Small intestine (tissue), 7 donors: ENCODE results near the gene STXBP6. TPM values are rescaled to one million over a fixed set of nuclear protein-coding genes. Genes with fewer than 3 reads are reported as not detected.

Experiments
- DNase-seq, 2 donors: peaks; one replicate each; pipeline versions ENCODE4 v3.0.0 to v3.0.0-alpha.2; 2013
- FAIRE-seq: peaks from 2 replicates; lab custom pipeline; 2012; peaks lifted over from hg19 to GRCh38; lab: Jason Lieb, UNC
- H3K27ac ChIP-seq, 3 donors: one replicate each; pipeline ENCODE4 v1.5.1; 2013; ENCODE audit warnings: low read length in 2 of 3, mild to moderate bottlenecking in 2 of 3, control low read depth in 1 of 3, inconsistent platforms in 1 of 3, low read depth in 1 of 3, moderate library complexity in 1 of 3
- H3K27me3 ChIP-seq, 3 donors: one replicate each; pipeline ENCODE4 v1.6.1; 2013; ENCODE audit warnings: low read length in 3 of 3, inconsistent platforms in 1 of 3; ENCODE audit not compliant: control insufficient read depth in 3 of 3, insufficient read depth in 3 of 3
- H3K36me3 ChIP-seq, 3 donors: one replicate each; pipeline ENCODE4 v1.6.1; 2013; ENCODE audit warnings: low read length in 3 of 3, inconsistent platforms in 1 of 3, low read depth in 1 of 3, mild to moderate bottlenecking in 1 of 3, moderate library complexity in 1 of 3; ENCODE audit not compliant: control insufficient read depth in 3 of 3, insufficient read depth in 2 of 3
- H3K4me1 ChIP-seq, 3 donors: one replicate each; pipeline ENCODE4 v1.6.1; 2013; ENCODE audit warnings: low read length in 2 of 3, inconsistent platforms in 1 of 3, low read depth in 1 of 3, mild to moderate bottlenecking in 1 of 3, moderate library complexity in 1 of 3; ENCODE audit not compliant: control insufficient read depth in 3 of 3, insufficient read depth in 2 of 3
- H3K4me3 ChIP-seq, 3 donors: one replicate each; pipeline ENCODE4 v1.5.1; 2013; ENCODE audit warnings: low read length in 3 of 3, control low read depth in 1 of 3, inconsistent platforms in 1 of 3, low read depth in 1 of 3, mild to moderate bottlenecking in 1 of 3, moderate library complexity in 1 of 3
- H3K9me3 ChIP-seq, 2 donors: one replicate each; pipeline ENCODE4 v1.6.1; 2013; ENCODE audit warnings: low read depth in 1 of 2, low read length in 1 of 2; ENCODE audit not compliant: control insufficient read depth in 2 of 2, insufficient read depth in 1 of 2
- WGBS, 3 donors: extraction: QIAGEN DNeasy Blood & Tissue Kit; methylation state at CpG; one replicate each; pipeline ENCODE4 v1.1.7; 2013; 5-methylcytosine and 5-hydroxymethylcytosine counted together
- polyA plus RNA-seq, 4 donors: library from polyadenylated mRNA; stranded (reverse) in 3 of 4; unstranded in 1 of 4; fragments of 200-250 nt in 3 of 4; fragments of 120-200 nt in 1 of 4; gene quantifications; one replicate each; pipeline versions ENCODE4 v1.2.1 to v1.2.3, GENCODE V29; 2013
- donor health status: healthy with polysubstance abuse.
- donor health status: control.
- donor health status: control.
- donor health status: Bipolar disorder and iron deficiency.
- donor health status: healthy.

The STXBP6 gene
- polyA plus RNA-seq, 4 donors = 12.7 to 53.7 (median 24.0) TPM

DNA sequence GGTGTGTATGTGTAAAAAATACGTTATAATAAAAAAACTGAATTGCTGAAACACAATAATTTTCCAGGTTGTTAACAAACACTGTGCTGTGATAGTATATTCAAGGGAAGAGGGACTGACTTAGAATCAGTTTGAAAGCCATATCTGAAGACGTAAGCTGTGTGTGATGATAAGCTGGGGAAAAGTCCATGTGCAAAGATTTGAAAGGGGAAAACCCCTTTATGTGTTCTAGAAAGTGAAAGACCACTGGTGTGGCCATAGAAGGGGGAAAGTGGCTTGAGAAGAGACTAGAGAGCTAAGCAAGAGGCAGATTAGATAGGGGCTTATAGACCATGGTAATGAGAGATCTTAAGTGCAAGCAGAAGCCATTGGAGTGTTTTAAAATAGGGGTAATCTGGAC lies 220.1 kb downstream of the STXBP6 start:
- DNase-seq = peak; percentile 56
- Histone ChIP-seq H3K9me3 (no peaks in the 10 kb centered on the region), H3K4me1 (peaks cover 2 to 5% (median 2%) of the 10 kb centered on the region in 3 donors), H3K36me3 (peaks cover 0 to 3% (median 0%) of the 10 kb centered on the region in 3 donors), H3K27ac (peak overlapping the region in 1 of 3 donors; percentile 13), H3K4me3 (no peak overlapping the region), H3K27me3 (no peaks in the 10 kb centered on the region)
- no peak for FAIRE-seq
- WGBS, 3 donors = 13 to 33% (median 17%) methylated on average over 2 of the region's 2 CpGs

DNA sequence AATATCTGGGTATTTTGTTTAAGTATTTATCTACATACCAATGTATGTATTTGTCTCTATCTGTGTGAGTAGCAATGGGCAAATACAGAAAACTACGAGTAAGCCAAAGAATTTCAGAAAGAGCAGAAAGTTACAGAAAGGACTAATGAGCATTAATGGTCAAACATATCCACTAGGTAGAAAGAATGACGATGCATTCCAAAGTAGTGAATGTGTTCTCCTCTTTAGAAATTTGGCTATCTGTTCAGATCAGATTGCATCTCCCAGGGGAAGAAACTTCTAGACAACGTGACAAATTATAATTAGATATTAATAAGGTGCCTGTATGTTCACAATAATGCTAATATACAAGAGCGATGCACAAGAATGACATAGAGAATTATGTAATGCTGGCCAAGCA lies 221.5 kb downstream of the STXBP6 start:
- 84 to 89% (median 88%) methylated on average over 4 of the region's 4 CpGs for WGBS, 3 donors
- Histone ChIP-seq H3K36me3 (peaks cover 0 to 3% (median 0%) of the 10 kb centered on the region in 3 donors), H3K9me3 (no peaks in the 10 kb centered on the region), H3K4me3 (no peak overlapping the region), H3K27me3 (no peaks in the 10 kb centered on the region), H3K27ac (no peak overlapping the region), H3K4me1 (peaks cover 2 to 5% (median 2%) of the 10 kb centered on the region in 3 donors)
- FAIRE-seq (no peak), DNase-seq (no peak)

DNA sequence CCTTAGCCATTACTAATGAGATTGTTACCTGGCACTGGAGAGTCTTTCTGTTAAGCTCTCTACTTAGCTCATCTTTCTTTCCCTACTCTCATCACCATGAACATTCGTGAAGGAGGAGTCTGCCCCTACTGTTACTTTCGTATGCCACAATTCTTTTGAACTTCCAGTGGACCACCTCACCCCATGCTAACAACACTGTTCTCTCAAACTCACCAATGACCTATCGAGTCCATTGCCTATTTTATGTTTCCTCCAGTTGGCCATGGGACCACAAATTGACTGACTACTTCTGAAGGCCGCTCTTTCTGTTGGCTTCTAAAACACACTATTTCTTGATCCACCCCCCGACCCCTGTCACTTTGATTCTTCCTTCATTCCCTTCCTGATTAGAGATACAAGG lies 223.6 kb downstream of the STXBP6 start:
- no peak for FAIRE-seq
- peaks cover 0 to 3% (median 0%) of the 10 kb centered on the region in 3 donors for H3K36me3 ChIP-seq
- no peak overlapping the region for H3K27ac ChIP-seq
- WGBS, 3 donors = 80 to 88% (median 82%) methylated on average over 5 of the region's 5 CpGs
- no peak overlapping the region for H3K4me3 ChIP-seq
- no peaks in the 10 kb centered on the region for H3K9me3 ChIP-seq
- no peaks in the 10 kb centered on the region for H3K27me3 ChIP-seq
- DNase-seq = no peak
- H3K4me1 ChIP-seq = peaks cover 2 to 9% (median 2%) of the 10 kb centered on the region in 3 donors

DNA sequence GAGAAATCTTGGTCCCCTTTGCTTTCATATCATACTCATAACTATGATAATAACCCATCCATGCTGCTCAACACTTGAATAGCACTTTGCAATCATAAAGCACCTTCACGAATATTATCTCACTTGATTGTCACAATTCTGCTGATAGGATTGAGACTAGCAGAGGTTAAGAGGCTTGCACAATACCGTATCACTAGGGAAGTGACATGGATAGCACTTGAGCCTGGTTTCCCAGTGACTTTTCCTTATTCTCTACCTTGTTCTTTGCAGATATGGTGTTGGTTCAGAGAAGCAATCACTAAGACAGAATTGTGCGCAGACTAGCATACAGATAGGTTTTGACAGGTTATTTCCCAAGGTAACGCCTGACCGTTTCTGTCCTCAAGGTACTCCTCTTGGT lies 229.3 kb downstream of the STXBP6 start:
- Histone ChIP-seq H3K4me3 (no peak overlapping the region), H3K36me3 (peaks cover 0 to 8% (median 0%) of the 10 kb centered on the region in 3 donors), H3K9me3 (no peaks in the 10 kb centered on the region), H3K4me1 (peaks cover 0 to 53% (median 26%) of the 10 kb centered on the region in 3 donors), H3K27ac (peak overlapping the region in 1 of 3 donors; percentile 65), H3K27me3 (no peaks in the 10 kb centered on the region)
- FAIRE-seq (no peak), DNase-seq (peak; percentile 71 to 75)
- 48 to 66% (median 66%) methylated on average over 5 of the region's 5 CpGs for WGBS, 3 donors

DNA sequence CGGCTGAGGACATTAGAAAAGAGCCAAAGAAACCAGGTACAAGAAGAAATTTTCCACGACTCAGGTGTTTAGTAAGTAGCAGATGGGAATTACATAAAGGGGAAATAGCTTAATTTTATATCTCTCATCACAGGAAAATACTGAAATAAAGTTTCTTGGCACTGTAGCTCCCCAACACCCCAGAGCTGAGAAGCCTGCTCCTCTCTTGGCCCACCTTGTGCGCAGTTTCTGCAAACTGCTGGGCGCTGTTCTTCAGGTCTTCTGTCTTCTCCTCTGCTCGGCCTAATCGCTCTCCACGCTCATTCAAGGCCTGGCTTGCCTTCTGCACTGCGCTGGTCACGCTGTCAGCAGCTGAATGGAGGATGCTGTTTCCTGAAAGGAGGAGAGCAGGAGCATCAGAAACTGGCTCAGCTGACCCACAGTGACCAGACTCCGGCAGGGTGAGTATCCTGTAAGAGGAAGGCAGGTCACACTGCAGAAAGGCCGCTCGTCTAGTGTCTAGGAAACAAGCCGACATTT lies 231.1 kb downstream of the STXBP6 start:
- DNase-seq (no peak), FAIRE-seq (no peak)
- Histone ChIP-seq H3K4me3 (no peak overlapping the region), H3K4me1 (peaks cover 7 to 68% (median 29%) of the 10 kb centered on the region in 3 donors), H3K27ac (peak overlapping the region; percentile 63 to 94 (median 77)), H3K9me3 (no peaks in the 10 kb centered on the region), H3K27me3 (no peaks in the 10 kb centered on the region), H3K36me3 (peaks cover 0 to 10% (median 0%) of the 10 kb centered on the region in 3 donors)
- 48 to 79% (median 70%) methylated on average over 13 of the region's 13 CpGs for WGBS, 3 donors

DNA sequence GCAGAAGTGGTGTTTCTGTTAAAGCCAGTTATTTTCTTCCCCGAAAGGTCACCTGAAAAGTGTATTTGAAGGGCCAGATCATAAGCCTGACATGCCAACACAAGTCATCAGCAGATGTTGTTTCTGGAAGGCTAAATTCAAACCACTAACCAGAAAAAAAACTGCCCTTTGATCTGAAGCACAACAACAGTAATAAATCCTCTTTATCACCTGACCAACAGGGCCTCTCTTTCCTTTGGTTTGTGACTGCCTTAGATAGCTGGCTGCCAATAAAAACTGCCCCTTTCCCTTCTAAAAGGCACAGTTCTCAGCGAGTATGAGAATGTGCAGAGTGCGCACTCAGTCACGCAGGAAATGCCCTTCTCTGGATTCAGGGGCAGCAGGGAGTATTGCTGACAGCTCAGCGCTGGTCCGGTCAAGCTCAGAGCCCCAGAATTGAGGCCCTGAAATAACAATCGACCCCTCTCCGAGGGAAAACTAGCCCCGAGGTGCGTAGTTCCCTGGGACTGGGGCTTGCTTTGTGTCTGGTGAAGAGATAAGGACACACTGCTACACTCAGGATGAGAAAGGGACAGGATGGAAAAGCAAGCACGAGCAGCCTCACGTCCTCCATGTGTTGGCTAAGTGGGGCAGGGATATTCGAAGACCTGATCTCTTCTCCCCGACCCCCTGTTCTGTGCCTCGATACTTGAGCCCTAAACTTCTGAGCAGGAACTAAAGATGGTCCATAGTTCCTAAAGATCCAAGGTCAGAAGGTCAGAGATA lies 231.7 kb downstream of the STXBP6 start:
- no peak for FAIRE-seq

DNA sequence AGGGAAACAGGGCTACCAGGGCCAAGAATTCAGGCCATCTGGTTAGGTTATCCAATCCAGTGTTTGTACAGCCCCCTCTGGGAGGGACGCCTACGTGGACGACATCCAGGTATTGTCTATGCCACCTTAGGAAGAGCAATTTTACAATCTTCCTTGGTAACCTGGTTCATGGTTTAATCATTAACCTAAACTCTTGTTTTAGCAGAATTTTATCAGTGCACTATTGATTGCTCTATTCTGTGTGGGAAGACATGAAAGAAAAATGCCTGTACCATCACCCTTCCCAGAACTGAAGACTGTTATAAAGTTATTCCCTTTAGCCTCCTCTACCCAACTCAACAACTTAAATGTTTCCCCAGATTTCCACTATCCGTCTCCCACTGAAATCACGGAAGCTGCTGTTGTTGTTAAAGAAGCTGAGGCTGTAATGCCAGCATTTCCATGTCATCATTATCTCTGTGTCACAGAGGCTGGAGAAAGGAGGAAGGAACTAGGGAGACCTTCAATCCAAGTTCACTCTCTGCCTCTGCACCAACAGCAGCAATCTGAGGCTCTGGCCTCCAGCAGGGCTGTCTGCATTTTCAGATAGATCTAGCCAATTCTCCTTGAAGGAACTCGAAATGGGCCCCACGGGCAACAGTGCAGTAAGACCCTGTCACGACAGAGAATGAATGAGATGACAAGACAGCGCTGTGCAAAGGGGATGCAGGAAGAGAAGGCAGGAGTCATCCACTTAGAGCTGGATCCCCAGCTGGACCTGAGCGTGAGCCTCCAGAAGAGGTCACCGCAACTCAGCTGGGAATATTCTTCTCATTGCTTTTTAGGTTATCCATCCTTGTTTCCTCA lies 232.5 kb downstream of the STXBP6 start:
- H3K27ac ChIP-seq = peak overlapping the region in 2 of 3 donors; percentile 67 to 94

More for the DNA sequence above, 231.7 kb downstream of the STXBP6 start:
- WGBS, 3 donors = 14 to 50% (median 22%) methylated on average over 15 of the region's 15 CpGs
- H3K27ac ChIP-seq = peak overlapping the region; percentile 67 to 94 (median 77)
- H3K4me1 ChIP-seq = peaks cover 7 to 73% (median 31%) of the 10 kb centered on the region in 3 donors
- H3K9me3 ChIP-seq = no peaks in the 10 kb centered on the region
- peaks cover 0 to 10% (median 0%) of the 10 kb centered on the region in 3 donors for H3K36me3 ChIP-seq
- DNase-seq = peak; percentile 91 to 94
- H3K4me3 ChIP-seq = peak overlapping the region in 1 of 3 donors; percentile 21
- no peaks in the 10 kb centered on the region for H3K27me3 ChIP-seq

DNA sequence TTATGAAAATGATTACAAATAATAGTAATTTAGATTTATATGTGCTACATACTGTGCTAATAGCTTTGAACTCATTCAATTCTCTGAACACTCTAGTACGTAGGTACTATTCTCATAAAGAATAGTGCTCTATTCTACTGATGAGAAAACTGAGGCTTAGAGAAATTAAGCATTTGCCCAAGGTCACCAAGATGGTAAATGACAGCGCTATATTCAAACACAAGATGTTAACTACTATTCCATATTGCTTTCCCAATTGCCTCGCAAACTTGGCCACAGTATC lies 233.1 kb downstream of the STXBP6 start:
- FAIRE-seq = no peak
- Histone ChIP-seq H3K36me3 (peaks cover 0 to 10% (median 0%) of the 10 kb centered on the region in 3 donors), H3K27me3 (no peaks in the 10 kb centered on the region), H3K27ac (peak overlapping the region in 2 of 3 donors; percentile 43 to 94), H3K4me3 (no peak overlapping the region), H3K9me3 (no peaks in the 10 kb centered on the region), H3K4me1 (peaks cover 7 to 86% (median 31%) of the 10 kb centered on the region in 3 donors)
- DNase-seq = no peak
- whole genome bisulfite sequencing, 3 donors = 14 to 60% (median 34%) methylated on average over 3 of the region's 3 CpGs

More for the DNA sequence above, 232.5 kb downstream of the STXBP6 start:
- H3K27me3 ChIP-seq = no peaks in the 10 kb centered on the region
- peaks cover 0 to 10% (median 0%) of the 10 kb centered on the region in 3 donors for H3K36me3 ChIP-seq
- peak; percentile 82 to 86 for DNase-seq
- H3K9me3 ChIP-seq = no peaks in the 10 kb centered on the region
- WGBS, 3 donors = 13 to 50% (median 25%) methylated on average over 11 of the region's 11 CpGs
- H3K4me1 ChIP-seq = peaks cover 7 to 81% (median 31%) of the 10 kb centered on the region in 3 donors
- no peak for FAIRE-seq
- H3K4me3 ChIP-seq = peak overlapping the region in 1 of 3 donors; percentile 2
